GM18526 (cell line): ENCODE measurements around the gene CD300E.

Source experiments
- POLR2A ChIP-seq: IDR thresholded peaks from 3 replicates; pipeline ENCODE4 v1.6.1; 2011; ENCODE audit not compliant: insufficient read length; ENCODE audit errors: extremely low read depth

CD300E gene, protein sequence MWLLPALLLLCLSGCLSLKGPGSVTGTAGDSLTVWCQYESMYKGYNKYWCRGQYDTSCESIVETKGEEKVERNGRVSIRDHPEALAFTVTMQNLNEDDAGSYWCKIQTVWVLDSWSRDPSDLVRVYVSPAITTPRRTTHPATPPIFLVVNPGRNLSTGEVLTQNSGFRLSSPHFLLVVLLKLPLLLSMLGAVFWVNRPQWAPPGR

DNA sequence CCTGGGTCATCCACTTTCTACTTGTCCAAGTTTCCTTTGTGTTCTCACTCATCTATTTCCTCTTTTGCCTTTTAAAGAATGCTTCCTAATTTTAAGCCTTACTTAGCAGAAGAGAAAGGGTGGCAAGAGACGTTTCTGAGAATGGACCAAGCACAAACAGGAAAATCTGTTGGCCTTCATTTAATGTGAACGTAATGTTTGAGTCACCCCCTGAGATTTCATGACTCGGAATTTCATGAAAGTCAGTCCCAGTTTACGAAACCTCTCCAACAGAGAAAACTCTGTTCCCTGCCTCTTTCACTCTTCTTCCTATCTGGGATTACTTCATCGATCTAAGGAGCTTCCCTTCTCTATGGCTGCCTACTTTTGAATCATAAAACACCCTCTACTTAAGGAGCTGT is at the start of gene CD300E:
CD300E (minus strand) TSS at position 46 of the 401 bp plus-strand sequence. CDS start 117 bp downstream, outside the sequence.
- no peak for TF ChIP-seq POLR2A

GRCh38 chr17:74671031-74671771 is 47.7 kb upstream of the CD300E start:
- no peak for TF ChIP-seq POLR2A

- TF ChIP-seq POLR2A: no peak
Observed at GRCh38 chr17:74670329-74670728, 46.8 kb upstream of the CD300E start.

- TF ChIP-seq POLR2A: no peak
Observed at GRCh38 chr17:74663561-74663960, 40.0 kb upstream of the CD300E start.

GRCh38 chr17:74659889-74660288 is 36.4 kb upstream of the CD300E start:
- TF ChIP-seq POLR2A: no peak

DNA sequence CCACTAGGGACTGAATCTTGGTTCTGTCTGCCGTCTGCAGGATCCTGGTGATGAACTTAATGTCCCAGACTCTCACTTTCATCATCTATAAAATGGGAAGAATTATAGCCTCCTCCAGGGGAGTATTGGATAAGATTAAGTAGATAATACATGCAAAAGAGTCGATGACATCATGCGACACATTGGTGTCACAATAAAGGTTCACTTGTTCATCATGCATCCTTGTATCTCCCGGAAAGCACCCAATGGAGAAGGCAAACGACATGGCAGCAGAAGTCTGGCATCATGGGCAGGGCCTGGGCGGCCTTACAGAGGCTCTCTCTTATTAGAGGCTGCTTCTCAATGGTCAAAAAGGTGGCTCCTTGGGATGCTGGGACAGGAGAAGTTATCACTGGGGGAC is 35.1 kb upstream of the CD300E start:
- TF ChIP-seq POLR2A: no peak

- TF ChIP-seq POLR2A: no peak
Observed at GRCh38 chr17:74654742-74655141, 31.2 kb upstream of the CD300E start.

GRCh38 chr17:74652020-74652419 is 28.5 kb upstream of the CD300E start:
- no peak for TF ChIP-seq POLR2A

- no peak for TF ChIP-seq POLR2A
Observed at GRCh38 chr17:74649909-74650308, 26.4 kb upstream of the CD300E start.

GRCh38 chr17:74647871-74648672 is 24.5 kb upstream of the CD300E start:
- no peak for TF ChIP-seq POLR2A

GRCh38 chr17:74646231-74646630 is 22.7 kb upstream of the CD300E start:
- no peak for TF ChIP-seq POLR2A

GRCh38 chr17:74645010-74645409 is 21.5 kb upstream of the CD300E start:
- TF ChIP-seq POLR2A: no peak

- no peak for TF ChIP-seq POLR2A
Observed at GRCh38 chr17:74644419-74644818, 20.9 kb upstream of the CD300E start.

DNA sequence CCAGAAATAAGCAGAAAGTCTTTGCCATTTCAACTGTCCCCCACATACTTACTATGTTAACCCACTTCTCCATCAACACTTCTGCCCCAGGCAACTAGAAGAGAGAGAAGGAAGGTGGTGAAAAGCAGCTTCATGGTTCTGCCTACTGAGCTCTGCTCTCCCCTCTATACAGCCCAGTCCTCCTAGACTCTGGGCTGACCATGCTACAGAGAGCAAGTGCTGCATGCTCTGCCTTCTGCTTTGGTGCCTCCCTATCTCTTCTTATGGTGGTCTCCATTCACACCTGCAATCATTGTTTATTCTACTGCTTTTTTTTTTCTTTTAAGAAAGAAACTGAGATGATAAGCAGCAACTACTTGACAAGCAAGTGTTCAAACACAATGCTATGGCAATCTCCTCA is 20.3 kb upstream of the CD300E start:
- TF ChIP-seq POLR2A: no peak

DNA sequence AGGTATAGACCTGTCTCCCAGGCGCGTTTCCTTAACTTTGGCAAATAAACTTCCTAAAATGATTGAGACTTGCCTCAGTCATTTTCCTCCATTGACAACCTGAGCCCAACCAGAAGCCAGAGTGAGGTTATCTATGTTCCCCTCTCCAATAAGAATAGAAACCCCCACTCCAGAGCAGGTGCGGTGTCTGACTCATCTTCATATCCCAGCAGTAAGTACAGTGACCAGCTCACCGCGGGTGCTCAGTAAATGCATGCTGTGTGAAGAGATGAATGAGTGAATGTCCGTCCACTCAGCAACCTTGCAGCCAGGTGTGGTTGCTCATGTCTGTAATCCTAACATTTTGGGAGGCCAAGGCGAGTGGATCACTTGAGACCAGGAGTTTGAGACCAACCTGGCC is 19.5 kb upstream of the CD300E start:
- no peak for TF ChIP-seq POLR2A

DNA sequence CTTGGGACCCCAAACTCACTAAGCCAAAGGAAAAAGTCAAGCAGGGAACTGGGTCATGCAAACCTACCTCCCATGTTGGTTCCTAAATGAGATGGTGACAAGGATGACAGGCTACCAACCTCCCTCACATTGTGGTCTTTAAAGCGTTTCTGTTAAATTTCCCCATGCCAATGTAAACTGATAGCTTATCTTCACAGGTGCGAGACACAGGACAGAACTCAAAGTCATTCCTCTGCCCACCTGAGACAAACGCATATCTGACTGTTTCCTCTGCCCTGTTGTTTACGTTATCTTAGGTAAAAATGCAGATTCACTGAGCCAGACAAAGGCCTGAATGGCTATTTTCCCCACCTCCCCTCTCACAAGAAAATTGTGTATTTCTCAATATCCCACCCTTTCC is 19.0 kb upstream of the CD300E start:
- TF ChIP-seq POLR2A: no peak
